GM12865 (cell line): ENCODE measurements around the gene TBC1D14.

Experiments used
- DNase-seq: peaks from one replicate; pipeline ENCODE4 v3.0.0; 2010; ENCODE audit warnings: low read depth
- H3K4me3 ChIP-seq: 2 replicates; pipeline ENCODE4 v1.5.1; 2011; ENCODE audit warnings: mild to moderate bottlenecking, low read depth, low read length, control low read depth
- TF ChIP-seq, protein P1 (sequence below): IDR thresholded peaks from 2 replicates; pipeline ENCODE4 v1.5.1; 2011; ENCODE audit warnings: low read length, control low read depth, low read depth, inconsistent platforms; ENCODE audit not compliant: insufficient read depth; ENCODE audit errors: missing control alignments

Gene TBC1D14

GRCh38 chr4:6924361-6924779 is 14.7 kb downstream of the TBC1D14 start:
- TF ChIP-seq, protein P1, sequence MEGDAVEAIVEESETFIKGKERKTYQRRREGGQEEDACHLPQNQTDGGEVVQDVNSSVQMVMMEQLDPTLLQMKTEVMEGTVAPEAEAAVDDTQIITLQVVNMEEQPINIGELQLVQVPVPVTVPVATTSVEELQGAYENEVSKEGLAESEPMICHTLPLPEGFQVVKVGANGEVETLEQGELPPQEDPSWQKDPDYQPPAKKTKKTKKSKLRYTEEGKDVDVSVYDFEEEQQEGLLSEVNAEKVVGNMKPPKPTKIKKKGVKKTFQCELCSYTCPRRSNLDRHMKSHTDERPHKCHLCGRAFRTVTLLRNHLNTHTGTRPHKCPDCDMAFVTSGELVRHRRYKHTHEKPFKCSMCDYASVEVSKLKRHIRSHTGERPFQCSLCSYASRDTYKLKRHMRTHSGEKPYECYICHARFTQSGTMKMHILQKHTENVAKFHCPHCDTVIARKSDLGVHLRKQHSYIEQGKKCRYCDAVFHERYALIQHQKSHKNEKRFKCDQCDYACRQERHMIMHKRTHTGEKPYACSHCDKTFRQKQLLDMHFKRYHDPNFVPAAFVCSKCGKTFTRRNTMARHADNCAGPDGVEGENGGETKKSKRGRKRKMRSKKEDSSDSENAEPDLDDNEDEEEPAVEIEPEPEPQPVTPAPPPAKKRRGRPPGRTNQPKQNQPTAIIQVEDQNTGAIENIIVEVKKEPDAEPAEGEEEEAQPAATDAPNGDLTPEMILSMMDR, result no peak
- no peak overlapping the region for H3K4me3 ChIP-seq
- DNase-seq, result no peak

DNA sequence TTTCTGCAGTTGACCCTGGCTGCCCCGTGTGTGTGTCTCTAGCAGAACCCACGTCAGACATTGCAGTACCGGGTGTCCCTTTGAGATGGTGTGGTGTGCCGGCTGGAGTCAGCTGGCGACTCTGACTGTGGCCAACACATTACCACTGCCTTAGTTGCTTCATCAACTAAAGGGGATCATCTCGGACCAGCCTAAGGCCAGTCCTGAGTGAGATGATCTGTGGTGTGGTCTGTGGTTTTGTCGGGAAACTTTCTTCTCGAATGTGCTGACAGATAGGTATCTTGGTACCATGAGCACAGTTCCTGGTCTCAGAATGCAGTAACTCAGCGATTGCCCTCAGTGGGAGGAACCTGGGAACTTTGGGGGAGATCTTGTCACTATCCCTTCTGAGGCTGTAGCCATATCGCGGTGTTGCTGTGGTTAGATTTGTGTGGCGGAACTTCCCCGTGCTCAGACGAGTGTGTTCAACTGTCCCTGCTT is 15.8 kb downstream of the TBC1D14 start:
- DNase-seq, result peak; percentile 37
- H3K4me3 ChIP-seq, result no peak overlapping the region
- TF ChIP-seq, protein P1, result no peak

GRCh38 chr4:6926081-6926480 is 16.5 kb downstream of the TBC1D14 start:
- no peak overlapping the region for H3K4me3 ChIP-seq
- no peak for DNase-seq
- TF ChIP-seq, protein P1, result no peak

- no peak overlapping the region for H3K4me3 ChIP-seq
- TF ChIP-seq, protein P1, result no peak
- no peak for DNase-seq
Measured at GRCh38 chr4:6926681-6927478, 17.3 kb downstream of the TBC1D14 start.

DNA sequence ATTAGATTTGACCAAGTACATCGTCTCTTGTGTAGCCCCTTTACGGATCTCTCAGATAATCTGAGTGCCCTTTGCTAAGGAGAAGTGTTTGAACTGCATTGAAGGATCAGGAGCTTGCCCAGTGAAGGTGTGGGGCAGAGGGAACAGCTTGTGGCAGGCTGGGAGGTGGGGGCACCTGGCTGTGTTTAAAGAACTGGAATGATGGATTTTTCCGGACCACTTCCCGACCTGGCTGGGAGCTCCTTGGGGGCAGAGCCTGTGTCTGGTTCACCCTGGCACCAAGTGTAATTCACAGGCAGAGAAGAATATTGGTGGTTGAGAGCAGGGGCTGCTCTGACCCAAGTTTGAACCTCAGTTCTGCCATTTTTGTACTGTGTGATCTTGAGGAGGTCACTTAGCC is 18.5 kb downstream of the TBC1D14 start:
- no peak overlapping the region for H3K4me3 ChIP-seq
- DNase-seq, result no peak
- TF ChIP-seq, protein P1, result no peak

- TF ChIP-seq, protein P1, result no peak
- DNase-seq, result no peak
- no peak overlapping the region for H3K4me3 ChIP-seq
Measured at GRCh38 chr4:6929339-6929811, 19.7 kb downstream of the TBC1D14 start.
